MG63 (cell line): ENCODE measurements around the gene SNX22. TPM values are rescaled to one million over a fixed set of nuclear protein-coding genes. Genes with fewer than 3 reads are reported as not detected.
A peak's percentile ranks its signal among the peaks of the same experiment; 100 is the strongest.

Experiments
- DNase-seq: peaks from one replicate; pipeline ENCODE4 v3.0.0-alpha.2; 2020
- H3K27me3 ChIP-seq: fragments of 250-450 bp; sonication (Bioruptor Pico); 2 replicates; pipeline ENCODE4 v1.5.1; 2020; ENCODE audit warnings: mild to moderate bottlenecking, moderate library complexity
- H3K36me3 ChIP-seq: fragments of 250-450 bp; sonication (Bioruptor Pico); 2 replicates; pipeline ENCODE4 v1.5.1; 2020; ENCODE audit warnings: mild to moderate bottlenecking, moderate library complexity
- H3K4me3 ChIP-seq: fragments of 250-450 bp; sonication (Bioruptor Pico); 2 replicates; pipeline ENCODE4 v1.5.1; 2020; ENCODE audit warnings: mild to moderate bottlenecking, moderate library complexity
- H3K9me3 ChIP-seq: fragments of 250-450 bp; sonication (Bioruptor Pico); 2 replicates; pipeline ENCODE4 v1.5.1; 2020; ENCODE audit warnings: mild to moderate bottlenecking, moderate library complexity
- total RNA-seq: library from RNA; depleted of rRNA; stranded (reverse); fragments of >200 nt; shearing (Covaris generic); gene quantifications from 2 replicates; pipeline ENCODE4 v1.2.3, GENCODE V29; 2014; ENCODE audit warnings: low replicate concordance

SNX22 gene
- total RNA-seq, 1 experiment from 2014 or later = not detected

GRCh38 chr15:64146885-64147681 lies 4.4 kb upstream of the SNX22 start:
- peaks cover 17% of the 10 kb centered on the region for H3K36me3 ChIP-seq
- DNase-seq = no peak

GRCh38 chr15:64148168-64148567 lies 3.4 kb upstream of the SNX22 start:
- H3K27me3 ChIP-seq = peaks cover 10% of the 10 kb centered on the region; the same call in 1 of the 2 replicates
- H3K4me3 ChIP-seq = no peak overlapping the region
- DNase-seq = no peak
- H3K36me3 ChIP-seq = peaks cover 16% of the 10 kb centered on the region
- no peaks in the 10 kb centered on the region for H3K9me3 ChIP-seq

More at GRCh38 chr15:64146885-64147681, 4.4 kb upstream of the SNX22 start:
- Histone ChIP-seq H3K9me3 (no peaks in the 10 kb centered on the region), H3K27me3 (peaks cover 4% of the 10 kb centered on the region; the same call in 1 of the 2 replicates), H3K4me3 (no peak overlapping the region)

GRCh38 chr15:64148581-64148980 lies 3.0 kb upstream of the SNX22 start:
- DNase-seq = no peak
- H3K4me3 ChIP-seq = no peak overlapping the region
- H3K9me3 ChIP-seq = no peaks in the 10 kb centered on the region
- H3K36me3 ChIP-seq = peaks cover 12% of the 10 kb centered on the region
- peaks cover 10% of the 10 kb centered on the region; the same call in 1 of the 2 replicates for H3K27me3 ChIP-seq

- Histone ChIP-seq H3K27me3 (peaks cover 10% of the 10 kb centered on the region; the same call in 1 of the 2 replicates), H3K36me3 (peaks cover 12% of the 10 kb centered on the region), H3K4me3 (no peak overlapping the region), H3K9me3 (no peaks in the 10 kb centered on the region)
- no peak for DNase-seq
Observed at GRCh38 chr15:64149424-64149823, 2.1 kb upstream of the SNX22 start.

DNA sequence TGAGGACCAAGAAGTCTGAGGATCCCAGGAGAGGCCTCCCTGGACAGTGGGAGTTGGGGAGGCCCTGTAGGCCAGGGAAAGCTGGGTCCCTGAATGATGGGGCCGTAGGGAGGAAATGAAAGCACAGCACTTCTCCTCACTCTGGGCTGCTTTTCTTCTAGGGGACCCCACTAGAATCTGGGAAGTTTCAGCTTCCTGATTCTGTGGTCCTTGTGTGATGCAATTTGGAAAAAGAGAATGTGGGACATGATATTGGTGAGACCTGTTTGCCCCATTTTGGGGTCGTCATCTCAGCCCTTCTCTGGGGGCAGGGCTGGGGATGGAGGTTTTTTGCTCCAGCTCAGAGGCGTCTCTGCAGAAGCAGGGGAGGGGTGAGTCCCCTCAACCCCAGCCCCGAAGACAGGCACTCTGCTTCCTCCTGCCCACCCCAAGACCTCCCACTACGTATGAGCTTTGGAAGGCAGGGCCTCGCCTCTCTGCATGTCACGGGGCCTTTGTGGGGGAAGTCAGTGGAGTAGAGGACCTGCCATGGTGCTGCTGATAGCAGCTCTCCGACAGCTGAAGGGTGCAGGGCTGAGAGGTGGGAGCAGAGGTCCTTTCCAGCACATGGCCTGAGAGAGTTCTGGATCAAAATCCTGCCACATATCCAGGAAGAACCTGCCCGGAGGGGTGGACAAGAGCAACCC lies 1.5 kb upstream of the SNX22 start:
- Histone ChIP-seq H3K9me3 (no peaks in the 10 kb centered on the region), H3K27me3 (peaks cover 10% of the 10 kb centered on the region; the same call in 1 of the 2 replicates), H3K36me3 (peaks cover 15% of the 10 kb centered on the region), H3K4me3 (no peak overlapping the region)
- no peak for DNase-seq

- Histone ChIP-seq H3K9me3 (no peaks in the 10 kb centered on the region), H3K27me3 (peaks cover 10% of the 10 kb centered on the region; the same call in 1 of the 2 replicates), H3K36me3 (peaks cover 36% of the 10 kb centered on the region), H3K4me3 (no peak overlapping the region)
- no peak for DNase-seq
Observed at GRCh38 chr15:64152507-64153387, 1.2 kb downstream of the SNX22 start.

- no peaks in the 10 kb centered on the region for H3K9me3 ChIP-seq
- peaks cover 45% of the 10 kb centered on the region for H3K36me3 ChIP-seq
- no peak overlapping the region for H3K4me3 ChIP-seq
- peaks cover 10% of the 10 kb centered on the region; the same call in 1 of the 2 replicates for H3K27me3 ChIP-seq
- DNase-seq = peak; percentile 86
Observed at GRCh38 chr15:64153480-64154367, 2.2 kb downstream of the SNX22 start.

DNA sequence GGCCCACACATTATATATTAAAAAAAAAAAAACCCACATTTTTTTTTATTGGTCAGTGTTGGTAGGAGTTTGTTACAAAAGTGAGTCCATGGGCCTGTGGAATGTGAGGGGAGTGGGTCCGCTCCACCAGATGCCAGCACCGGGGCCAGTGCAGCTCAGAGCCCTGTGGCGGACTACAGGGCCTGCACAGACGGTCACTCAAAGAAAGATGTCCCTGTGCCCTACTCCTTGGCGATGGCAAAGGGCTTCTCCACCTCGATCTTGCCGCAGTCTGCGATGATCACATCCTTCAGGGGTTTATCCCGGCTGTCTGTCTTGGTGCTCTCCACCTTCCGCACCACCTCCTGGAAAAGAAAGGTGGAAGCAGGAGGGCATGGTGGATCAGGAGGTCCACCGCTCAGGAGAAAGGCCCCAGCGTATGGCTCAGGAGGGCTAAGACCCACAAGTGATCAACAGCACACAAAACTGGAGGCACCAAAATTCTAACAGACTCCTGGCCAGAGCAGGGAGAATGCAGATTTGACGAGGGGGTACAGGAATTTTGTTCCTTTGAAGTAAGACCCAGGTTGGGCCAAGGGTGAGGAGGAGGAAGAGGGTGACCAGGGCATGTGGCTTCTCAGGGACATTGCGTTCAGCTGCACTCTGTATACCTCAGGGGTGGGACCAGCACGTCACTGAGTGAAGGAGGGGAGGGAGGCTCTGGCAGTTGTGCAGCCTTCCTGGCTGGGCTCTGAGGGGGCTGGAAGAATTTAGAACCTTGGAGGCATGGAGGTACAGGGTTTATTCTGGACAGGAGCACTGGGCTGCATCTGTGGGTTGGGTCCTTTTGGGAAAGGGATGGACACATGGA lies 4.5 kb downstream of the SNX22 start:
- H3K9me3 ChIP-seq = no peaks in the 10 kb centered on the region
- H3K36me3 ChIP-seq = peaks cover 68% of the 10 kb centered on the region
- H3K4me3 ChIP-seq = no peak overlapping the region
- peaks cover 10% of the 10 kb centered on the region; the same call in 1 of the 2 replicates for H3K27me3 ChIP-seq
- no peak for DNase-seq

- H3K36me3 ChIP-seq = peaks cover 76% of the 10 kb centered on the region
- H3K27me3 ChIP-seq = peaks cover 9% of the 10 kb centered on the region; the same call in 1 of the 2 replicates
- no peak for DNase-seq
- H3K4me3 ChIP-seq = no peak overlapping the region
- no peaks in the 10 kb centered on the region for H3K9me3 ChIP-seq
Observed at GRCh38 chr15:64156652-64157331, 5.3 kb downstream of the SNX22 start.

GRCh38 chr15:64157599-64158125 lies 6.1 kb downstream of the SNX22 start:
- DNase-seq = no peak
- Histone ChIP-seq H3K27me3 (0 out of 2 replicates have a peak, but pooled peaks cover 3% of the 10 kb centered on the region), H3K36me3 (peaks cover 82% of the 10 kb centered on the region), H3K4me3 (no peak overlapping the region), H3K9me3 (no peaks in the 10 kb centered on the region)

GRCh38 chr15:64158363-64159134 lies 7.0 kb downstream of the SNX22 start:
- DNase-seq = no peak
- Histone ChIP-seq H3K4me3 (no peak overlapping the region), H3K27me3 (no peaks in the 10 kb centered on the region), H3K36me3 (peaks cover 82% of the 10 kb centered on the region), H3K9me3 (no peaks in the 10 kb centered on the region)

GRCh38 chr15:64161688-64162477 lies 10.4 kb downstream of the SNX22 start:
- no peaks in the 10 kb centered on the region for H3K27me3 ChIP-seq
- H3K36me3 ChIP-seq = peaks cover 55% of the 10 kb centered on the region
- no peak for DNase-seq
- peak overlapping the region; percentile 73 for H3K4me3 ChIP-seq
- no peaks in the 10 kb centered on the region for H3K9me3 ChIP-seq

DNA sequence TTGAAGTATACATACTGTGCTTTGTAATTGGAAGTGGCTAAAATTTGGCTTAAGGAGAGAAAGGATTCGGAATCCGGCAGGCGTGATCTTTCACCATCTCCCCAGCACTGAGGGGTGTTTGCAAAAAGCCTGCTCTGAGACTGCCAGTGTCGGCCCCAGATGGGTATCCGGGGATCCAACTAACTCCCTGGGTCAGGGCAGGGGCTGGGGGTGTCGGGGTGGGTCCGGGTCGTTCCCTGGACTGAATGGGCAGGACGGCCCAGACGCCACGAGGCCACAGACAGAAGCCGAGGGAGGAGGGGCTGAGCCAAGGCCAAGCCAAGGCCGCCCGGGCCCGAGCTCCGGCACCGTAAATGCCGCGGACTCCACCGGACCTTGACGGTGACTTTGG lies 10.9 kb downstream of the SNX22 start:
- Histone ChIP-seq H3K27me3 (no peaks in the 10 kb centered on the region), H3K4me3 (peak overlapping the region; percentile 73), H3K36me3 (peaks cover 49% of the 10 kb centered on the region), H3K9me3 (no peaks in the 10 kb centered on the region)
- DNase-seq = no peak
